Calu3 (cell line): ENCODE results near the gene CACNA1C. TPM values are rescaled to one million over a fixed set of nuclear protein-coding genes. Genes with fewer than 3 reads are reported as not detected.

Experiments
- BruUV-seq: library from RNA; stranded (reverse); fragments of 400-500 nt; replicated peaks from 2 replicates; lab custom pipeline; 2021; lab: Mats Ljungman, UMichigan
- CTCF ChIA-PET: fragments of 300-600 bp; sonication (Branson Sonifier 250); formaldehyde crosslinking; loops from one replicate; lab custom pipeline; 2022; ENCODE audit warnings: antibody characterized with exemption; lab: Charles Lee
- DNase-seq: peaks from one replicate; pipeline ENCODE4 v3.0.0; 2022
- H3K27ac Mint-ChIP-seq: one replicate; pipeline ENCODE4 v1.8.0; 2022; ENCODE audit warnings: mixed read lengths; ENCODE audit not compliant: unreplicated experiment
- H3K27me3 Mint-ChIP-seq: one replicate; pipeline ENCODE4 v1.8.0; 2022; ENCODE audit warnings: mixed read lengths; ENCODE audit not compliant: unreplicated experiment
- H3K36me3 Mint-ChIP-seq: one replicate; pipeline ENCODE4 v1.8.0; 2022; ENCODE audit warnings: mild to moderate bottlenecking, moderate library complexity, mixed read lengths; ENCODE audit not compliant: insufficient read depth, unreplicated experiment
- H3K4me1 Mint-ChIP-seq: one replicate; pipeline ENCODE4 v1.8.0; 2022; ENCODE audit warnings: mild to moderate bottlenecking, low read depth, mixed read lengths; ENCODE audit not compliant: unreplicated experiment
- H3K4me3 Mint-ChIP-seq: one replicate; pipeline ENCODE4 v1.8.0; 2022; ENCODE audit warnings: mild to moderate bottlenecking, low read depth, moderate library complexity, mixed read lengths; ENCODE audit not compliant: unreplicated experiment
- H3K9me3 Mint-ChIP-seq: one replicate; pipeline ENCODE4 v1.8.0; 2022; ENCODE audit warnings: low read depth, mixed read lengths; ENCODE audit not compliant: unreplicated experiment
- CTCF ChIP-seq: fragments of 200-600 bp; IDR thresholded peaks from one replicate; pipeline ENCODE4 v1.8.0; 2022; ENCODE audit warnings: antibody characterized with exemption; ENCODE audit not compliant: unreplicated experiment
- intact Hi-C: fragments of 100-400 bp; cut with micrococcal nuclease; formaldehyde crosslinking; loops from one replicate; pipeline ENCODE4 v1.10.0; 2022; ENCODE audit not compliant: unreplicated experiment
- total RNA-seq: library from RNA; stranded (reverse); gene quantifications from 2 replicates; pipeline ENCODE4 v1.2.3, GENCODE V29; 2022

CACNA1C gene
- total RNA-seq, 1 experiment from 2014 or later = not detected

GRCh38 chr12:2348482-2348852 lies 295.7 kb downstream of the CACNA1C start:
- Mint-ChIP-seq H3K27ac (no peak overlapping the region), H3K4me3 (no peak overlapping the region), H3K4me1 (peaks cover 21% of the 10 kb centered on the region), H3K36me3 (no peaks in the 10 kb centered on the region), H3K27me3 (peaks cover 28% of the 10 kb centered on the region), H3K9me3 (no peaks in the 10 kb centered on the region)
- no TSS peak for BruUV-seq
- no peak for TF ChIP-seq CTCF
- intact Hi-C loops = no loop called here
- DNase-seq = no peak
- CTCF ChIA-PET = no interaction called here

GRCh38 chr12:2351161-2351560 lies 298.4 kb downstream of the CACNA1C start:
- no peak overlapping the region for H3K4me3 Mint-ChIP-seq
- no peak for TF ChIP-seq CTCF
- H3K27ac Mint-ChIP-seq = no peak overlapping the region
- H3K36me3 Mint-ChIP-seq = no peaks in the 10 kb centered on the region
- H3K27me3 Mint-ChIP-seq = peaks cover 37% of the 10 kb centered on the region
- peaks cover 5% of the 10 kb centered on the region for H3K4me1 Mint-ChIP-seq
- no TSS peak for BruUV-seq
- intact Hi-C loops = no loop called here
- H3K9me3 Mint-ChIP-seq = no peaks in the 10 kb centered on the region
- CTCF ChIA-PET = no interaction called here
- DNase-seq = no peak

GRCh38 chr12:2352203-2352602 lies 299.4 kb downstream of the CACNA1C start:
- no peak for TF ChIP-seq CTCF
- H3K27ac Mint-ChIP-seq = no peak overlapping the region
- CTCF ChIA-PET = no interaction called here
- no peaks in the 10 kb centered on the region for H3K9me3 Mint-ChIP-seq
- peaks cover 37% of the 10 kb centered on the region for H3K27me3 Mint-ChIP-seq
- intact Hi-C loops = no loop called here
- H3K36me3 Mint-ChIP-seq = no peaks in the 10 kb centered on the region
- BruUV-seq = no TSS peak
- no peak overlapping the region for H3K4me3 Mint-ChIP-seq
- DNase-seq = no peak
- no peaks in the 10 kb centered on the region for H3K4me1 Mint-ChIP-seq

DNA sequence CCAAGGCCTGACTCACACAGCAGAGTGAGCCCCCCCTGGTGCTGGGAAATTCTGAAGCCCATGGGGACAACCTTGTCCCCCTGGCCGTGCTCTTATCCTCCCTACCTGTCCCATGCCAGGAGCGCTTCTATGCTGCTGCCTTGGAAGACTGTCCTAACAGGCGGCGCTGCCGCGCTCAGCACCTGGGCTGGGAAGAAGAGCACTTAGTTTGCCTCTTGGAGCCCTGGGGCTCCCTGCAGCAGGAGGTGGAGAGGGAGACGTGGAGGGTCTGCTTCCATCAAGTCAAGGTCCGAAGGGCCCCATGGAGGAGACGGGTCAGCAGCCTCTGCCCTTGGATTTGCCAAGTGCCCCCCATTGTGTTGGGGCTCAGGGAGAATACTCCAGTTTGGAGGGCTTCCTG lies 300.5 kb downstream of the CACNA1C start:
- Mint-ChIP-seq H3K9me3 (no peaks in the 10 kb centered on the region), H3K36me3 (no peaks in the 10 kb centered on the region), H3K4me3 (no peak overlapping the region), H3K4me1 (no peaks in the 10 kb centered on the region), H3K27me3 (peaks cover 37% of the 10 kb centered on the region), H3K27ac (no peak overlapping the region)
- CTCF ChIA-PET = no interaction called here
- intact Hi-C loops = no loop called here
- TF ChIP-seq CTCF = no peak
- DNase-seq = no peak
- no TSS peak for BruUV-seq
